ELR (cell line): ENCODE measurements around the gene SLC39A6.
"Not testable (repeated sequence)": the region's sequence is repeated elsewhere in the genome, so short reads cannot be mapped to it uniquely, and the experiment has no call there.

Experiments
- DNase-seq: peaks from one replicate; pipeline ENCODE4 v3.0.0-alpha.2; 2015; ENCODE audit warnings: low read depth

Gene SLC39A6

GRCh38 chr18:36129300-36130038, at the start of gene SLC39A6, which contains the start of gene ELP2:
SLC39A6 (minus strand) TSS chr18:36129340; CDS start chr18:36127007, 2,333 bp downstream.
ELP2 (plus strand) TSS chr18:36129899; CDS start chr18:36129934, 35 bp downstream.
- peak; percentile 96 for DNase-seq

GRCh38 chr18:36177913-36178312, 48.8 kb upstream of the SLC39A6 start:
- no peak for DNase-seq

- DNase-seq = peak; percentile 68
Observed at GRCh38 chr18:36176711-36177110, 47.6 kb upstream of the SLC39A6 start.

GRCh38 chr18:36176177-36176584, 47.0 kb upstream of the SLC39A6 start:
- DNase-seq = peak; percentile 13

GRCh38 chr18:36175481-36175880, 46.3 kb upstream of the SLC39A6 start:
- DNase-seq = no peak

GRCh38 chr18:36169938-36170337, 40.8 kb upstream of the SLC39A6 start:
- DNase-seq = no peak

- DNase-seq = not testable (repeated sequence)
Observed at GRCh38 chr18:36168296-36168695, 39.2 kb upstream of the SLC39A6 start.

- DNase-seq = no peak
Observed at GRCh38 chr18:36167692-36168218, 38.6 kb upstream of the SLC39A6 start.

- no peak for DNase-seq
Observed at GRCh38 chr18:36162981-36163380, 33.8 kb upstream of the SLC39A6 start.

- DNase-seq = no peak
Observed at GRCh38 chr18:36160959-36161371, 31.8 kb upstream of the SLC39A6 start.

GRCh38 chr18:36158266-36158867, 29.2 kb upstream of the SLC39A6 start:
- DNase-seq = peak; percentile 87

GRCh38 chr18:36157441-36157840, 28.3 kb upstream of the SLC39A6 start:
- DNase-seq = peak; percentile 34

- peak; percentile 72 for DNase-seq
Observed at GRCh38 chr18:36155851-36156757, 27.0 kb upstream of the SLC39A6 start.

- no peak for DNase-seq
Observed at GRCh38 chr18:36153771-36154170, 24.6 kb upstream of the SLC39A6 start.

- DNase-seq = peak; percentile 81
Observed at GRCh38 chr18:36153203-36153602, 24.1 kb upstream of the SLC39A6 start.

- DNase-seq = no peak
Observed at GRCh38 chr18:36152781-36153180, 23.6 kb upstream of the SLC39A6 start.

GRCh38 chr18:36149514-36150289, 20.6 kb upstream of the SLC39A6 start:
- DNase-seq = no peak

GRCh38 chr18:36143391-36143790, 14.3 kb upstream of the SLC39A6 start:
- DNase-seq = no peak

GRCh38 chr18:36142751-36143150, 13.6 kb upstream of the SLC39A6 start:
- DNase-seq = no peak

GRCh38 chr18:36141576-36141975, 12.4 kb upstream of the SLC39A6 start:
- DNase-seq = no peak

GRCh38 chr18:36139245-36139644, 10.1 kb upstream of the SLC39A6 start:
- DNase-seq = no peak
